Measurements from ENCODE around the gene AGPAT4. TPM values are rescaled to one million over a fixed set of nuclear protein-coding genes. Genes with fewer than 3 reads are reported as not detected.

The AGPAT4 gene
- polyA plus RNA-seq, 2 of the 4 experiments (the other 2 are of a cell fraction), result 2.1 to 3.7 TPM

- POLR2A ChIA-PET, result no interaction called here
- H3K4me2 ChIP-seq, result no peak overlapping the region
- whole genome bisulfite sequencing (ENCODE audit: missing lambda C conversion rate), result 63% methylated on average over 9 of the region's 10 CpGs
- no peak overlapping the region for H3K4me3 ChIP-seq
- FAIRE-seq, result no peak
- no peak for TF ChIP-seq NFE2L2 (conservative IDR thresholded peaks at IDR 0.05; ENCODE audit: low read length)
- TF ChIP-seq POLR2A (IDR thresholded peaks at IDR 0.05; ENCODE audit: low read length), result no peak
- TF ChIP-seq EP300 (IDR thresholded peaks at IDR 0.05), result no peak
- no peak for TF ChIP-seq CBX2 (IDR thresholded peaks at IDR 0.05; ENCODE audit: borderline replicate concordance, low read depth)
- TF ChIP-seq CBX8 (IDR thresholded peaks at IDR 0.05), result no peak
- TF ChIP-seq KDM5A (IDR thresholded peaks at IDR 0.05), result no peak
- TF ChIP-seq ZSCAN20 (CRISPR knock-in tag; IDR thresholded peaks at IDR 0.05), result no peak
- TF ChIP-seq EHF (CRISPR knock-in tag; IDR thresholded peaks at IDR 0.05), result no peak
- no peak for TF ChIP-seq SMC3 (IDR thresholded peaks at IDR 0.05)
- TF ChIP-seq, protein P1, sequence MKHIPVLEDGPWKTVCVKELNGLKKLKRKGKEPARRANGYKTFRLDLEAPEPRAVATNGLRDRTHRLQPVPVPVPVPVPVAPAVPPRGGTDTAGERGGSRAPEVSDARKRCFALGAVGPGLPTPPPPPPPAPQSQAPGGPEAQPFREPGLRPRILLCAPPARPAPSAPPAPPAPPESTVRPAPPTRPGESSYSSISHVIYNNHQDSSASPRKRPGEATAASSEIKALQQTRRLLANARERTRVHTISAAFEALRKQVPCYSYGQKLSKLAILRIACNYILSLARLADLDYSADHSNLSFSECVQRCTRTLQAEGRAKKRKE (CRISPR knock-in tag; IDR thresholded peaks at IDR 0.05; ENCODE audit: low read depth), result no peak
- TF ChIP-seq EHMT2 (IDR thresholded peaks at IDR 0.05; ENCODE audit: low read depth), result no peak
- no peak for TF ChIP-seq HOXB5 (CRISPR knock-in tag; IDR thresholded peaks at IDR 0.05)
- TF ChIP-seq, protein P2, sequence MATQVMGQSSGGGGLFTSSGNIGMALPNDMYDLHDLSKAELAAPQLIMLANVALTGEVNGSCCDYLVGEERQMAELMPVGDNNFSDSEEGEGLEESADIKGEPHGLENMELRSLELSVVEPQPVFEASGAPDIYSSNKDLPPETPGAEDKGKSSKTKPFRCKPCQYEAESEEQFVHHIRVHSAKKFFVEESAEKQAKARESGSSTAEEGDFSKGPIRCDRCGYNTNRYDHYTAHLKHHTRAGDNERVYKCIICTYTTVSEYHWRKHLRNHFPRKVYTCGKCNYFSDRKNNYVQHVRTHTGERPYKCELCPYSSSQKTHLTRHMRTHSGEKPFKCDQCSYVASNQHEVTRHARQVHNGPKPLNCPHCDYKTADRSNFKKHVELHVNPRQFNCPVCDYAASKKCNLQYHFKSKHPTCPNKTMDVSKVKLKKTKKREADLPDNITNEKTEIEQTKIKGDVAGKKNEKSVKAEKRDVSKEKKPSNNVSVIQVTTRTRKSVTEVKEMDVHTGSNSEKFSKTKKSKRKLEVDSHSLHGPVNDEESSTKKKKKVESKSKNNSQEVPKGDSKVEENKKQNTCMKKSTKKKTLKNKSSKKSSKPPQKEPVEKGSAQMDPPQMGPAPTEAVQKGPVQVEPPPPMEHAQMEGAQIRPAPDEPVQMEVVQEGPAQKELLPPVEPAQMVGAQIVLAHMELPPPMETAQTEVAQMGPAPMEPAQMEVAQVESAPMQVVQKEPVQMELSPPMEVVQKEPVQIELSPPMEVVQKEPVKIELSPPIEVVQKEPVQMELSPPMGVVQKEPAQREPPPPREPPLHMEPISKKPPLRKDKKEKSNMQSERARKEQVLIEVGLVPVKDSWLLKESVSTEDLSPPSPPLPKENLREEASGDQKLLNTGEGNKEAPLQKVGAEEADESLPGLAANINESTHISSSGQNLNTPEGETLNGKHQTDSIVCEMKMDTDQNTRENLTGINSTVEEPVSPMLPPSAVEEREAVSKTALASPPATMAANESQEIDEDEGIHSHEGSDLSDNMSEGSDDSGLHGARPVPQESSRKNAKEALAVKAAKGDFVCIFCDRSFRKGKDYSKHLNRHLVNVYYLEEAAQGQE (IDR thresholded peaks at IDR 0.05), result no peak
- TF ChIP-seq, protein P3, sequence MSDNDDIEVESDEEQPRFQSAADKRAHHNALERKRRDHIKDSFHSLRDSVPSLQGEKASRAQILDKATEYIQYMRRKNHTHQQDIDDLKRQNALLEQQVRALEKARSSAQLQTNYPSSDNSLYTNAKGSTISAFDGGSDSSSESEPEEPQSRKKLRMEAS (IDR thresholded peaks at IDR 0.05), result no peak
- no peak for TF ChIP-seq POLR2AphosphoS2 (conservative IDR thresholded peaks at IDR 0.05; ENCODE audit: low read length)
- TF ChIP-seq RFX5 (IDR thresholded peaks at IDR 0.05), result no peak
- TF ChIP-seq FOSB (CRISPR knock-in tag; IDR thresholded peaks at IDR 0.05), result no peak
- TF ChIP-seq, protein P4, sequence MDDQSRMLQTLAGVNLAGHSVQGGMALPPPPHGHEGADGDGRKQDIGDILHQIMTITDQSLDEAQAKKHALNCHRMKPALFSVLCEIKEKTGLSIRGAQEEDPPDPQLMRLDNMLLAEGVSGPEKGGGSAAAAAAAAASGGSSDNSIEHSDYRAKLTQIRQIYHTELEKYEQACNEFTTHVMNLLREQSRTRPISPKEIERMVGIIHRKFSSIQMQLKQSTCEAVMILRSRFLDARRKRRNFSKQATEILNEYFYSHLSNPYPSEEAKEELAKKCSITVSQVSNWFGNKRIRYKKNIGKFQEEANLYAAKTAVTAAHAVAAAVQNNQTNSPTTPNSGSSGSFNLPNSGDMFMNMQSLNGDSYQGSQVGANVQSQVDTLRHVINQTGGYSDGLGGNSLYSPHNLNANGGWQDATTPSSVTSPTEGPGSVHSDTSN (IDR thresholded peaks at IDR 0.05), result no peak
- no peak for TF ChIP-seq JUN (IDR thresholded peaks at IDR 0.05)
- TF ChIP-seq RCOR1 (IDR thresholded peaks at IDR 0.05; ENCODE audit: low read depth, low read length), result no peak
- no peak overlapping the region for H3K27ac ChIP-seq
- H3K4me1 ChIP-seq, result no peaks in the 10 kb centered on the region
- no peaks in the 10 kb centered on the region for H3K9me3 ChIP-seq
- CTCF ChIA-PET, result no interaction called here
- DNase-seq (ENCODE audit: low read depth in 1 of 2, low spot score in 1 of 2), result no peak
- ATAC-seq, result no peak
Measured at GRCh38 chr6:161292650-161293281, 18.9 kb upstream of the AGPAT4 start.

DNA sequence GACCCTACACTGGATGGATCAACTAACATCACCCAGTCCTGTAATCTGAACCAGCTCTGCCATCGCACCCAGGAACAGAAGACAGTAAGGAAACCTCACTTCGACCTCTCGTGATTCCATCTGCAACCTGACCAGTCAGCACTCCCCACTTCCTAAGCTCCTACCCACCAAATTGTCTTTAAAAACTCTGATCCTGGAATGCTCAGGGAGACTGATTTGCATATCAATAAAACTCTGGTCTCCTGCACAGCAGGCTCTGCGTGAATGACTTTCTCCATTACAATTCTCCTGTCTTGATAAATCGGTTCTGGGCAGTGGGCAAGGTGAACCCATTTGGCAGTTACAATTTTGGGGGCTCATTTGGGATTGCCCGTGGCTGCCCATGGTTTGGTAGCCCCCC, 18.3 kb upstream of the AGPAT4 start:
- Histone ChIP-seq H3K4me3 (no peak overlapping the region), H3K9me3 (no peaks in the 10 kb centered on the region), H3K4me2 (no peak overlapping the region), H3K4me1 (no peaks in the 10 kb centered on the region), H3K27ac (no peak overlapping the region)
- ChIA-PET CTCF (no interaction called here), POLR2A (no interaction called here)
- DNase-seq (ENCODE audit: low read depth in 1 of 2, low spot score in 1 of 2) (no peak), FAIRE-seq (no peak), ATAC-seq (no peak)
- WGBS (ENCODE audit: missing lambda C conversion rate), result 76% methylated on average over 6 of the region's 6 CpGs
- TF ChIP-seq CBX2 (IDR thresholded peaks at IDR 0.05; ENCODE audit: borderline replicate concordance, low read depth) (no peak), HOXB13 (CRISPR knock-in tag; IDR thresholded peaks at IDR 0.05; ENCODE audit: low read depth) (no peak), HOXB5 (CRISPR knock-in tag; IDR thresholded peaks at IDR 0.05) (no peak), ZC3H11A (IDR thresholded peaks at IDR 0.05) (no peak)

Data from A549 (cell line).